IMR-90 (cell line): ENCODE measurements around the gene HAGH.

Source experiments
- CHD1 ChIP-seq: IDR thresholded peaks from 2 replicates; pipeline ENCODE4 v1.6.1; 2012; ENCODE audit warnings: low read depth, low read length, improper control_type of control experiment
- CTCF ChIP-seq: conservative IDR thresholded peaks from 2 replicates; pipeline ENCODE4 v1.5.1; 2012; ENCODE audit warnings: mild to moderate bottlenecking, low read depth, low read length, improper control_type of control experiment
- MAZ ChIP-seq: IDR thresholded peaks from 2 replicates; pipeline ENCODE4 v1.6.1; 2012; ENCODE audit warnings: low read depth, mild to moderate bottlenecking, low read length, improper control_type of control experiment, moderate library complexity, borderline replicate concordance
- RCOR1 ChIP-seq: IDR thresholded peaks from 2 replicates; pipeline ENCODE4 v1.6.1; 2012; ENCODE audit warnings: mild to moderate bottlenecking, low read length, improper control_type of control experiment; ENCODE audit not compliant: insufficient replicate concordance

GRCh38 chr16:1790261-1790610 is 36.4 kb downstream of the HAGH start:
- TF ChIP-seq CTCF, result no peak
- no peak for TF ChIP-seq RCOR1
- no peak for TF ChIP-seq CHD1
- no peak for TF ChIP-seq MAZ
